HG02798 (cell line): ENCODE data around the gene PPP1R12B.
"Not testable (repeated sequence)": the region's sequence is repeated elsewhere in the genome, so short reads cannot be mapped to it uniquely, and the experiment has no call there.

Source experiments
- ATAC-seq: cut with Tn5 transposase; IDR thresholded peaks from one replicate; pipeline ENCODE4 v1.9.1; 2021; ENCODE audit warnings: mild to moderate bottlenecking; ENCODE audit not compliant: unreplicated experiment, poor library complexity

Gene PPP1R12B

GRCh38 chr1:202398439-202398838, 49.9 kb downstream of the PPP1R12B start:
- ATAC-seq, result not testable (repeated sequence)

DNA sequence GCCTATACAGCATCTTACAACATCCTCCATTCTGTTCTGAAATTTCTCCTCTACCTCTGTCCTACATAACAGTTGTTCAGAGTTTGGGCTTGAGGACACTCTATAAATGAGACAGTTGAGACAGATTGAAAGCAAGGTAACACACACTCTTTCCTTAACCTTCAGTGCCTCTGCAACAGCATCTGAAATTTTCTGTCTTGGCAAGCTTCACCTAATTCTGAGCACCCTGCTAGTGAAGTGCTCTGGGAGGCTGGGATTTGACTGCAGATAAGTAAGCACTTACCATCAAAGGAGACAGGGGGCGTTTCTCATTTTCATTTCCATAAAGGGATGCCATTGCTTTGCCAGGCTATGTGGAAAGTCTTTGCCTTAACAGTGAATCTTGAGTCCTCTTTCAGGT, 53.3 kb downstream of the PPP1R12B start:
- ATAC-seq, result not testable (repeated sequence)

DNA sequence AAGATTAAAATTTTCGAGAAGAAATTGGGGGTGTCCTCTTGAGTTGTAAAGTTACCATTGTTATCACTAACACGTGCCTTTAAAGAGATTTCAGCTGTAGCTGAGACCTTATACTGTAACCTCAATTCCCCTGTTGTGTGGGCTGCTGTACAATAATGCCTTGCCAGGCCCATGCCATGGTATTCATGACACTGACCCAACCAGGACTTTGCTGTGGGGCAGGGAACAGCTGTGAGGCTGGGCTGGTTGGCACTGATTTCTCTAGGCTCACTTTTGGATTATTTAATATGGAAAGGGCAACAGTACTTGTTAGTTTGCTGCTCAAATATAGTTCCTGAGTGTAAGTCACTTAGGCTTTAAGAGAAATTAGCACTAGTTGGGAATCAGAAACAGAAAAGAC, 54.9 kb downstream of the PPP1R12B start:
- ATAC-seq, result not testable (repeated sequence)

DNA sequence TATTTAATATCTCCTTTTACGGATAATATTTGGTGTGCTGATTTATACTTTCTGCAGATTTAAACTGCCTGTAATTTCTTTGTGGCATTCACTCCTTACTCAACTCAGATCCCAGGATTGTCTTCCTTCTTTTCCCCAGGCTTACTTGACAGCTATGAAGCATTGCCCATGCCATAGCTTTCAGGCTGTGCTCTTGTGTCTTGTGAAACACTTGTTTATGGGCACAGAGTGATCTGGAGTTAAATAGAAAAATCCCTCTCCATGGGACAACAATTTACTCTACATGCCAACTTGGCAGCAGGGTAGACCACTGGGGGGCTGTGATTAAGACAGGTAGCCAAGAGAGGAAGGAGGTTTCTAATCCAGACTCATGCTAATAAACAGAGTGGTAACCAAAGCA, 57.4 kb downstream of the PPP1R12B start:
- ATAC-seq, result no peak

DNA sequence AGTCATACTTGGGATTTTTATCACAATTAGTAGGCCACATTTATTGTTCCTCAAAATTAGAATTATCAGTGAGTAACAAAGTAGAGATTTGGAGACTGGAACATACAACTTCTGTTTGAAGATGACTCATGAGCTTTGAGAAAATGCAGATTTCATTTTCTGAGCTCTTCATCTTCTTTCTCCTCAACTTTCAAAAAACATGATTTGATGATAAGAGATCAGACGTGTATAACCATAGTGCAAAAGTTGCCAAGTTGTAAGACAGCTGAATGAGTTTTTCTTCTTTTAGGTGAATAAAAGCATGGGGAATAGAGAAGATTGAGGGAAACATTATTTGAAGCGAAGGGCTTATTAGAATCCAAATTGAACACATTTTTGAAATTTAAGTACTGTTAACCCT, 58.4 kb downstream of the PPP1R12B start:
- ATAC-seq, result not testable (repeated sequence)

DNA sequence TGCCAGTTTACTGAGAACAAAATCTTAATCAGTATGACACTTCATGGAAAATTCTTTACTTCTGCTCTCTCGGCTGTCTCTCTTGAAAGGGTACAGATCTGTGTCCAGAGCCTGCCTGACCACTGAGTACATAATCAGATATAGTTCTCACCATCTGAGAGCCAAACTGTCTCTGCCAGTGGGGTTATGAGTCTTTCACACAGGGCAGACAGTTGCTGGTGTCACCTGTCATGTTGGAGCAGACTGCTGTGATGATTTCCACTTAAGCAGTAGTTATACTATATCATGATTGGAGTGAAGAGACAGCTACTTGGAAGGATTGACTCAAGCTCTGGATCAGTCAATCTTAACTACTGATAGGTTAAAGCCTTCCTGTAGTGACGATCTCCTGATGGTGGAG, 58.9 kb downstream of the PPP1R12B start:
- not testable (repeated sequence) for ATAC-seq

GRCh38 chr1:202410251-202410650, 61.8 kb downstream of the PPP1R12B start:
- not testable (repeated sequence) for ATAC-seq

DNA sequence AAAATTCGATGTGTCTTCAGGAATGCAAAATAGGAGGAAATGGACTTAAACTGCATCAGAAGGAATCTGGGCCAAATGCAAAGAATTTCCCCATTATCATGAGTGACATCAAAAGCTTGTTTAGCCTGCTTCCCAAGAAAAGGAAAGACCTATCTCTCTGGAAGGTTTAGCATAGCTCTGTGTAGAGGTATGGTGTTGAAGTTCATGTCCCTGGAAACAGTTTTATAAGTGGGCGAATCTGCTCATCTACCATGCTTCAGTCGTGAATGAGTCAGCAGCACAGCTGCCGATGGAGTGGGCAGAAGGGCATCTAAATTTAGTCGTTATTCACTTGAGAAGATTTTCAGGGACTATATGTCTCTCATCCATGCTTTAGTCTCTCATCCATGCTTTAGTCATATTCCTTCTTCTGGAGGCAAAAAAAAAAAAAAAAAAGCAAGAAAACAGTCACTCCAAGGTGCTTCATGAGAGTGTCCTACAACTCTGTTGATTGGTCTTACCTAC, 62.4 kb downstream of the PPP1R12B start:
- not testable (repeated sequence) for ATAC-seq

- no peak for ATAC-seq
These were observed 62.9 kb downstream of the PPP1R12B start for GRCh38 chr1:202411422-202411821.

- ATAC-seq, result not testable (repeated sequence)
These were observed 63.9 kb downstream of the PPP1R12B start for GRCh38 chr1:202412421-202412820.

- ATAC-seq, result no peak
These were observed 68.1 kb downstream of the PPP1R12B start for GRCh38 chr1:202416641-202417040.

- not testable (repeated sequence) for ATAC-seq
These were observed 68.6 kb downstream of the PPP1R12B start for GRCh38 chr1:202417141-202417540.

GRCh38 chr1:202417762-202418201, 69.3 kb downstream of the PPP1R12B start:
- not testable (repeated sequence) for ATAC-seq

- ATAC-seq, result not testable (repeated sequence)
These were observed 71.2 kb downstream of the PPP1R12B start for GRCh38 chr1:202419731-202420130.

DNA sequence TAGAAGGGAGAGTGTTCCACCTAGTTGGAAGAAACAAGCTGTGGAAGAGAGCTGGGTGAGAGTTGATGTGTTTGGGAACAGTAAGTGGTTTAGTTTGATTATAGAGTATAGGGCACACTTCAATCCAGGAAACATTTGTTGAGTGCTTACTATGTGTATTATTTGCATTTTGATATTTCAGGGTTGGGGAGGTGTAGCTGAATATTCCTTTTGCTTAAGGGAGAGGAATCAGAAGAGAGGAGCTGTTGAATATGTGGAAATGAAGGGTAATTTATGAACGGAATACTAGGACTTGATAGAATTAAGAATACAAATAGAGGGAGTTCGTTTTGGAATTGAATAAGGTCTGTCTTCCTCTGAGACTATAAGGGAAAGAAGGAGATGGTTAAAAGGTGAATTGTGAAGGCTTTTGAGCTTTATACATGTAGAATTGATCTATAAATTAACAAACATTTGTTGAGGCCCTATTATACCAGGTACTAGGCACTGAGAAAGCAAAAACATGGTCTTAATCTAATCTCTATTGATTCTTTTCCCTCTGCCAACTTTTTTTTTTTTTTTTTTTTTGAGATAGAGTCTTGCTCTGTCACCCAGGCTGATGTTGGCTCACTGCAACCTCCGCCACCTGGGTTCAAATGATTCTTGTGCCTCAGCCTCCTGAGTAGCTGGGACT, 72.1 kb downstream of the PPP1R12B start:
- not testable (repeated sequence) for ATAC-seq

DNA sequence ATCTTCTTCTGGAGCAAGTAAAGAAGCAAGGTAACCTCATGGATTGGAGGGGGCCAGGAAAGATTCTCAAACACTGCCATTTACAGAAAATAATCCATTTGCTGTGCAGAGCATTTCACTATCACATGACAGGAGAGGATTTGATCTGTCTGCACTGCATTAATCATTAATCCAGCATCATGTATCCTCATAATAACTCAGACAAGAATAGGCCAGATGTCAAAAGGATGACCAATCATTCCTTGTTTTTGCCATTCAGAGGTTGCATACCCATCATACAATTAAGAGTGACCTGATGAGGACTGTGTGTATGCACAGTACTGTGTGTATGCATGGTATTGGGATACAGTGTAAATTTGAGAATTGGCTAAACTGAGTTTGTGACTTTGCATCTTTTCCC, 74.2 kb downstream of the PPP1R12B start:
- ATAC-seq, result not testable (repeated sequence)

DNA sequence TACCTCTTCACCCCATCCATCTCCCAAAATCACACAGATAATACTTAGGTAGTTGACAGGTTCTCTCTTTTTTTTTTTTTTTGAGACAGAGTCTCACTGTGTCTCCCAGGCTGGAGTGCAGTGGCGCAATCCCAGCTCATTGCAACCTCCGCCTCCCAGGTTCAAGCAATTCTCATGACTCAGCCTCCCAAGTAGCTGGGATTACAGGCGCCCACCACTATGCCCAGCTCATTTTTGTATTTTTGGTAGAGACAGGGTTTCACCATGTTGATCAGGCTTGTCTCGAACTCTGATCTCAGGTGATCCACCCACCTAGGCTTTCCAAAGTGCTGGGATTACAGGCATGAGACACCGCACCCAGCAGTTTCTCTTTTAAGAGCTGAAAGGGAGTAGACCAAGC, 75.8 kb downstream of the PPP1R12B start:
- not testable (repeated sequence) for ATAC-seq

DNA sequence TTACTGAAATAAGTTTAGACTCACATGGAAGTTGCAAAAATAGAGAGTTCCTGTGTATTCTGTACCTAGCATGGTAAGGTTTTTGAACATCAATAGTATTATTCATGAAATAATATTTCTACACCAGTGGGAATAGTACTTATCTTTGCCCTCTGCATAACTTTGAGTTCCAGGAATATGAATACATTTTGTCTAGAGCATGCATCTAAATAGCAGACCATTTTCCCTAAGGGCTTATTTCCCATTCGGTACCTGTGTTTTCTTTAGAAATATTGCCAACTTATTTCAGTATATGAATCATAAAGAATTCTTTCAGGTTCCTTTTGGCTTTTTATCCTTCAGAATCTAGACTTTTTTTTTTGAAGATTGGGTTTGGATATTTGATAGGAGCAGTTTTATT, 81.6 kb downstream of the PPP1R12B start:
- not testable (repeated sequence) for ATAC-seq

DNA sequence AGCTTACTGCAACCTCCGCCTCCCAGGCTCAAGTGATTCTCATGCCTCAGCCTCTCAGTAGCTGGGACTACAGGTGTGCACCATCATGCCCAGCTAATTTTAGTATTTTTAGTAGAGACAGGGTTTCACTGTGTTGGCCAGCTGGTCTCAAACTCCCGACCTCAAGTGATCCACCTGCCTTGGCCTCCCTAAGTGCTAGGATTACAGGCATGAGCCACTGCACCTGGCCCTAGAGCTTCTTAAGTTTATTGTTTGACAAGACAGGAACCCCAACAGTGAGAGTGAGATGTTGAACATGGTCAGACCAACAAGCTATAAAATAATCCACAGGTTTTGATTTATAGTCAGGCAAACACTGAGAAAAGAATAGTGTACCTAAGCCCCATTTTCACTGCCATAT, 83.8 kb downstream of the PPP1R12B start:
- ATAC-seq, result not testable (repeated sequence)

- no peak for ATAC-seq
These were observed 84.9 kb downstream of the PPP1R12B start for GRCh38 chr1:202433155-202434043.

GRCh38 chr1:202434059-202434458, 85.6 kb downstream of the PPP1R12B start:
- no peak for ATAC-seq
